Transverse colon (tissue), 4 donors: ENCODE results near the gene IFNG-AS1. TPM values are rescaled to one million over a fixed set of nuclear protein-coding genes. Genes with fewer than 3 reads are reported as not detected.

Experiments
- DNase-seq: peaks from one replicate; pipeline ENCODE4 v3.0.0-alpha.2; 2019
- H3K27ac ChIP-seq, 4 donors: fragments of 200-600 bp; sonication (generic); 2 replicates each; pipeline ENCODE4 v1.5.1; 2016 to 2018; ENCODE audit warnings: inconsistent platforms in 4 of 4
- H3K27me3 ChIP-seq: fragments of 200-600 bp; sonication (generic); 2 replicates; pipeline ENCODE4 v1.5.1; 2017; ENCODE audit warnings: inconsistent platforms
- H3K36me3 ChIP-seq, 4 donors: fragments of 200-600 bp; sonication (generic); 2 replicates each; pipeline ENCODE4 v1.5.1; 2017 to 2019; ENCODE audit warnings: inconsistent platforms in 4 of 4
- H3K4me1 ChIP-seq, 4 donors: fragments of 200-600 bp; sonication (generic); 2 replicates each; pipeline ENCODE4 v1.5.1; 2017 to 2020; ENCODE audit warnings: inconsistent platforms in 4 of 4
- H3K4me3 ChIP-seq, 4 donors: fragments of 200-600 bp; sonication (generic); 1 replicate in 1 of 4; 2 replicates in 3 of 4; pipeline versions ENCODE4 v1.5.1 to v1.6.1; 2017 to 2019; ENCODE audit warnings: inconsistent platforms in 4 of 4
- H3K9me3 ChIP-seq, 2 donors: fragments of 200-600 bp; sonication (generic); 2 replicates each; pipeline ENCODE4 v1.5.1; 2017 to 2019; ENCODE audit warnings: inconsistent platforms in 2 of 2
- EP300 ChIP-seq: sonication (generic); formaldehyde crosslinking; IDR thresholded peaks from one replicate; pipeline ENCODE4 v1.6.1; 2017; ENCODE audit warnings: antibody characterized with exemption, low read depth
- POLR2A ChIP-seq: fragments of 450-650 bp; IDR thresholded peaks from one replicate; pipeline ENCODE4 v1.6.1; 2016; ENCODE audit warnings: antibody characterized with exemption, mild to moderate bottlenecking, moderate library complexity
- POLR2AphosphoS5 ChIP-seq, 3 donors: sonication (generic); formaldehyde crosslinking; IDR thresholded peaks; one replicate each; pipeline ENCODE4 v1.6.1; 2016; ENCODE audit warnings: antibody characterized with exemption in 3 of 3
- WGBS, 2 donors: methylation state at CpG; one replicate each; pipeline ENCODE4 v1.1.5; 2018; ENCODE audit warnings: low coverage in 1 of 2; 5-methylcytosine and 5-hydroxymethylcytosine counted together
- in situ Hi-C, 4 donors: fragments of 200-750 bp; cut with MboI; loops; one replicate each; pipeline versions ENCODE4 v1.15.0 to v1.15.1; 2017; ENCODE audit warnings: low sequenced_read_pairs in 3 of 4, low pct_ligation_motif_present in 1 of 4, low pct_unique_long_range_greater_than_20kb in 1 of 4
- intact Hi-C: fragments of 100-400 bp; cut with DNase I; formaldehyde crosslinking; loops from one replicate; pipeline ENCODE4 v1.15.1; 2023; ENCODE audit warnings: low total_unique reads
- total RNA-seq, 4 donors: library from RNA; depleted of rRNA; stranded (reverse); fragments of >200 nt; gene quantifications; one replicate each; pipeline ENCODE4 v1.1.0, GENCODE V29; 2016
- TF ChIP-seq, protein P1 (sequence below), 5 experiments: fragments of 200-600 bp in 3 of 5; fragments of 450-650 bp in 2 of 5; sonication (generic) in 3 of 5; IDR thresholded peaks; 1 replicate in 2 of 5; 2 replicates in 3 of 5; pipeline ENCODE4 v1.5.1; 2016 to 2017; ENCODE audit warnings: antibody characterized with exemption in 5 of 5, inconsistent platforms in 3 of 5, mild to moderate bottlenecking in 2 of 5, moderate library complexity in 1 of 5

Gene IFNG-AS1
- total RNA-seq, 4 donors from 2014 or later = 0.68 to 7.1 TPM; not detected in 2

DNA sequence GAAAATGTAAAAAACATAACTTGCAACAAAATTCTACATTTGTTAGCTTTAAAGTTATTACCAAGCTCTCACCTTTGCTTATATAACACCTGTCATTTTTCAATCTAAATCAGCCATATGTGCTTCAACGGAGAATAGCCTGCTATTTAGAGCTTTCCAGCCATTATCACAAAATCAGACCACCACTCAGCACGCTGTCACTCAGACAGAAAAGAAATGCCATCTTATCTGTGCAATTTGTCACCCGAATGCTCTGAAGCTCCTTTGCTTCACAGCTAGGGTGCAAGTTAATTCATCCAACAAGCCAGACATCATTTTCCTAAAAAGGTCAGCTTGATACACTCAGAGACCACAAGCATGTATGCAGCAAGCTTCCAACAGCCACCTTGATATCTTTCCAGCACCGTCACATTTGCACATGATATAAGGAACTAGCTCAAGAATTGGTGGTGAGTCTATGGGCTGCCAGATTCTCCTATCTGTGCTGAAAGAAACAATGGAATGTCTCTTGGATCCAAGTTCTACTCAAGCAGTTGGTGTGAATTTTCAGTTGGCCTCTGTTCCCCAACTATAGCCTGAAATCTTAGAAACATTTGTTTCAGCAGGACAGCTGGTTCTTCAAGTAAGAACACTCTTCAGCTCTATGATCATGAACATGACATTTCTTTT lies 20.0 kb upstream of the IFNG-AS1 start:
- in situ Hi-C loops = no loop called here
- H3K4me3 ChIP-seq = no peak overlapping the region

DNA sequence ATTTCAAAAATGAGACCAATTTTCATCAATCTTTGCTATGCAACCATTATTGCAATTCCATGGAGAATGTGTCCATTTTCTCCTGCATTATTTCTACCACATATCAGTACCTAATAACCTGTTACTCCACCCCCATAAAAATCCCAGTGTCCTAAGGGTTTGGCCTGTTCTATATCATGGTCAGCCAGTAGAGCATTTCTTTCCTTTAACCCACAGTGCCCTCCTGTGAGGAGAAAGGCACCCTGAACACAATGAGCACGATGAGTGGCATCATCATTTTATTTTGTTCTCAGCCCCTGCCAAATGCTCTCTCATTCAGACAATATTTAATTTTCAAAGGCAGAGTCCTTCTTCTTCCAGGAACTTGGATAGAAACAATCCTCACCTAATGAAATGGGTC lies 11.6 kb upstream of the IFNG-AS1 start:
- 65 to 78% methylated on average over 1 of the region's 1 CpG for WGBS, 2 donors
- no peak for DNase-seq
- no peak for TF ChIP-seq EP300
- TF ChIP-seq POLR2A = no peak
- TF ChIP-seq, protein P1, sequence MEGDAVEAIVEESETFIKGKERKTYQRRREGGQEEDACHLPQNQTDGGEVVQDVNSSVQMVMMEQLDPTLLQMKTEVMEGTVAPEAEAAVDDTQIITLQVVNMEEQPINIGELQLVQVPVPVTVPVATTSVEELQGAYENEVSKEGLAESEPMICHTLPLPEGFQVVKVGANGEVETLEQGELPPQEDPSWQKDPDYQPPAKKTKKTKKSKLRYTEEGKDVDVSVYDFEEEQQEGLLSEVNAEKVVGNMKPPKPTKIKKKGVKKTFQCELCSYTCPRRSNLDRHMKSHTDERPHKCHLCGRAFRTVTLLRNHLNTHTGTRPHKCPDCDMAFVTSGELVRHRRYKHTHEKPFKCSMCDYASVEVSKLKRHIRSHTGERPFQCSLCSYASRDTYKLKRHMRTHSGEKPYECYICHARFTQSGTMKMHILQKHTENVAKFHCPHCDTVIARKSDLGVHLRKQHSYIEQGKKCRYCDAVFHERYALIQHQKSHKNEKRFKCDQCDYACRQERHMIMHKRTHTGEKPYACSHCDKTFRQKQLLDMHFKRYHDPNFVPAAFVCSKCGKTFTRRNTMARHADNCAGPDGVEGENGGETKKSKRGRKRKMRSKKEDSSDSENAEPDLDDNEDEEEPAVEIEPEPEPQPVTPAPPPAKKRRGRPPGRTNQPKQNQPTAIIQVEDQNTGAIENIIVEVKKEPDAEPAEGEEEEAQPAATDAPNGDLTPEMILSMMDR (IDR thresholded peaks at IDR 0.05) = no peak
- TF ChIP-seq POLR2AphosphoS5 (IDR thresholded peaks at IDR 0.05) = no peak
- H3K4me3 ChIP-seq = no peak overlapping the region
- in situ Hi-C loops (no loop called here), intact Hi-C loops (no loop called here)
- no peaks in the 10 kb centered on the region for H3K4me1 ChIP-seq
- no peaks in the 10 kb centered on the region for H3K27me3 ChIP-seq
- no peaks in the 10 kb centered on the region for H3K36me3 ChIP-seq
- no peaks in the 10 kb centered on the region for H3K9me3 ChIP-seq
- no peak overlapping the region for H3K27ac ChIP-seq

More for the DNA sequence above, 20.0 kb upstream of the IFNG-AS1 start:
- intact Hi-C loops = no loop called here
- no peaks in the 10 kb centered on the region for H3K9me3 ChIP-seq
- no peaks in the 10 kb centered on the region for H3K36me3 ChIP-seq
- H3K4me1 ChIP-seq = no peaks in the 10 kb centered on the region
- DNase-seq = no peak
- 78 to 86% methylated on average over 2 to 4 of the region's 4 CpGs for WGBS, 2 donors
- no peaks in the 10 kb centered on the region for H3K27me3 ChIP-seq
- no peak overlapping the region for H3K27ac ChIP-seq
- no peak for TF ChIP-seq POLR2A
- TF ChIP-seq, protein P1 (IDR thresholded peaks at IDR 0.05) = no peak

DNA sequence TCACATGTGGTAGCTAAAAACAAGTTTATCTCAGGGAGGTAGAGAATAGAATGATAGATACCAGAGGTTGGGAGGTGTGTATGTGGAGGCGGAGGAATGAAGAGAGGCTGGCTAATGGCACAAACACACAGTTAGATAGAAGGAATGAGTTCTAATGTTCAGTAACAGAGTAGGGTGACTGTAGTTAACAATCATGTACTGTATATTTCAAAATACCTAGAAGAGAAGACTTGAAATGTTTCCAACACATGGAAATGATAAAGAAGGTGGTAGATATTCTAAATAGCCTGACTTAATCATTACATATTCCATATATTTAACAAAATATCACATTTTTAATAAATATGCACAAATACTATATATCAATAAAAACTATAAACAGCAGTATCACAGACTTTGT lies 8.9 kb upstream of the IFNG-AS1 start:
- TF ChIP-seq POLR2A (no peak), POLR2AphosphoS5 (IDR thresholded peaks at IDR 0.05) (no peak), EP300 (no peak)
- TF ChIP-seq, protein P1 (IDR thresholded peaks at IDR 0.05) = no peak
- Histone ChIP-seq H3K27me3 (no peaks in the 10 kb centered on the region), H3K27ac (no peak overlapping the region), H3K4me3 (no peak overlapping the region), H3K36me3 (no peaks in the 10 kb centered on the region), H3K9me3 (no peaks in the 10 kb centered on the region), H3K4me1 (no peaks in the 10 kb centered on the region)
- 88 to 89% methylated on average over 1 of the region's 1 CpG for WGBS, 2 donors
- no peak for DNase-seq
- intact Hi-C loops = no loop called here
- in situ Hi-C loops = no loop called here

DNA sequence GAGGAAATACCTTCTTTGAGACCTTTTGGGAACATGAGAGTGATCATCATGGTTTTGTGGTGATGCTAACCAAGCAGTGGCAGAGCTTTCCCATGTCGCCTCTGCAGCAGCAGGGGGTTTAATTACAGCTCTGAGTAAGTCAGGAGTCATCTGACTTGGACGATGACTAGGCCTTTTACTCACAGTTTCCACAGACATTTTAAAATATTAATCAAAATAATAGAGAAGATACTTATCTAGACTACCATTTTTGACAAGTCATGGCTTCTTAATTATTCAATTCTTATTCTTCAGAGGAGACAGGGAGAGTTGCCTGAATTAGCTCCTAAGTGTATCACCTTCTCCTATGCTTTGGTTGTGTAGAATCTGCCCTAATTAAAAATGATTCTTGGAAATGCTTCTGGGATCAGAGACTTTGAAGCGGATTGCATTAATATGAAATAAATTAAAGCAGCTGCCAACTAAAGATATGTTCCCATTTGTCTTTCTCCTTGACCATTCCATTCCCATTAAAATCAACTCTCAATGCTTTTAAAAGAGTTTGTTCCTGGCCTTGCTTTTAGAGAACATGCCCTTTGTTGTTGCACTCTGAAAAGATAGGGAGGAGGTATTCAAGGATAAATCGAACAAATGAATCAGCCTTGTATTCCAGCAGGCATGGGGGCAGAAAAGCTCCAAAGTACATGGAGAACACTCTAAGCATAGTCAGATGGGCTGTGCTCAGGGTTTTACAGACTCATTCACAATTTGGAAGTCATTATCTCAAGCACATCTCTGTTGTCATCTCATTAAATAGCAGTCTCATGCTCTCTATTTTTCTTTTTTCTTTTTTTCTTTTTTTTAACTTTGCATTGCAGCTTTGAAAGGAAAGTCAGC lies 7.7 kb upstream of the IFNG-AS1 start:
- intact Hi-C loops = no loop called here
- H3K36me3 ChIP-seq = no peaks in the 10 kb centered on the region
- H3K4me1 ChIP-seq = no peaks in the 10 kb centered on the region
- DNase-seq = no peak
- H3K27me3 ChIP-seq = no peaks in the 10 kb centered on the region
- no peaks in the 10 kb centered on the region for H3K9me3 ChIP-seq
- in situ Hi-C loops = no loop called here
- no peak overlapping the region for H3K27ac ChIP-seq
- WGBS, 2 donors = 76 to 80% methylated on average over 3 to 4 of the region's 4 CpGs
- no peak overlapping the region for H3K4me3 ChIP-seq
- TF ChIP-seq POLR2AphosphoS5 (IDR thresholded peaks at IDR 0.05) (no peak), POLR2A (no peak), EP300 (no peak)
- TF ChIP-seq, protein P1 (IDR thresholded peaks at IDR 0.05) = no peak
